ENCODE data around the gene DNAJA3. TPM values are rescaled to one million over a fixed set of nuclear protein-coding genes. Genes with fewer than 3 reads are reported as not detected.

DNAJA3 gene
- 100 to 1,000 TPM in 1 of 4 donors, 10 to 100 TPM in 3; 77.4 to 110 (median 80.5) TPM for total RNA-seq
- 100 to 1,000 TPM in 1 of 3 donors, 10 to 100 TPM in 2; 68.0 to 104 (median 95.9) TPM for polyA plus RNA-seq
- long read RNA-seq, donor 1, transcript DNAJA3-201 (12 exons, 2,763 nt) = minor isoform, 51 of 167 reads
- long read RNA-seq, donor 1, transcript DNAJA3-202 (11 exons, 2,591 nt) = major isoform, 90 of 167 reads
- long read RNA-seq, donor 1, partial matches to known transcripts = 18 of 167 reads
- long read RNA-seq, donor 1, other reads (novel, unspliced or antisense) = 8 of 167 reads
- long read RNA-seq, donor 2, transcript DNAJA3-201 (12 exons, 2,763 nt) = minor isoform, 122 of 351 reads
- long read RNA-seq, donor 2, transcript DNAJA3-202 (11 exons, 2,591 nt) = major isoform, 195 of 351 reads
- long read RNA-seq, donor 2, partial matches to known transcripts = 21 of 351 reads
- long read RNA-seq, donor 2, other reads (novel, unspliced or antisense) = 13 of 351 reads

- Histone ChIP-seq H3K4me3 (peak within 1 kb of the TSS; percentile 99), H3K36me3 (ENCODE audit: insufficient read depth in 1 of 2, low read depth in 1 of 2) (peaks cover 2 to 5% of the 10 kb centered on the region in 2 donors), H3K27me3 (ENCODE audit: insufficient read depth in 3 of 3, low read length in 2 of 3) (no peaks in the 10 kb centered on the region), H3K27ac (peak within 1 kb of the TSS; percentile 99), H3K4me1 (peaks cover 18% of the 10 kb centered on the region), H3K9me3 (no peaks in the 10 kb centered on the region)
- 0 to 1% (median 0%) methylated on average over 59 to 68 of the region's 68 CpGs for WGBS, 3 donors
- DNase-seq = peak; percentile 92 to 96
- no peak for TF ChIP-seq CTCF (IDR thresholded peaks at IDR 0.05)
- intact Hi-C loops (cut with DNase I) = loop anchor here in 1 of 2 donors (10.0 kb wide), 1 partner anchor 49 kb away; the partner anchor contains the start of genes HMOX2 and NMRAL1
- peak; percentile 96 to 97 (median 97) for ATAC-seq
Observed at GRCh38 chr16:4425378-4426020, at the start of gene DNAJA3. DNAJA3 (plus strand) TSS chr16:4425868; CDS start chr16:4425882, 14 bp downstream.

- peak; percentile 93 to 98 for DNase-seq
- Histone ChIP-seq H3K9me3 (no peaks in the 10 kb centered on the region), H3K27me3 (ENCODE audit: insufficient read depth in 3 of 3, low read length in 2 of 3) (no peaks in the 10 kb centered on the region), H3K27ac (peak overlapping the region; percentile 69), H3K4me3 (peak overlapping the region; percentile 42), H3K4me1 (peaks cover 38% of the 10 kb centered on the region), H3K36me3 (ENCODE audit: insufficient read depth in 1 of 2, low read depth in 1 of 2) (no peaks in the 10 kb centered on the region)
- peak; percentile 83 to 89 (median 87) for ATAC-seq
- intact Hi-C loops (cut with DNase I) = no loop called here
- TF ChIP-seq CTCF (IDR thresholded peaks at IDR 0.05) = no peak
- 24 to 47% (median 28%) methylated on average over 28 to 31 of the region's 31 CpGs for WGBS, 3 donors
Observed at GRCh38 chr16:4376126-4376892, 49.4 kb upstream of the DNAJA3 start.

GRCh38 chr16:4376893-4377572 lies 48.6 kb upstream of the DNAJA3 start:
- Histone ChIP-seq H3K4me1 (peaks cover 45% of the 10 kb centered on the region), H3K36me3 (ENCODE audit: insufficient read depth in 1 of 2, low read depth in 1 of 2) (no peaks in the 10 kb centered on the region), H3K27me3 (ENCODE audit: insufficient read depth in 3 of 3, low read length in 2 of 3) (no peaks in the 10 kb centered on the region), H3K27ac (peak overlapping the region; percentile 69), H3K9me3 (no peaks in the 10 kb centered on the region), H3K4me3 (no peak overlapping the region)
- intact Hi-C loops (cut with DNase I) = no loop called here
- WGBS, 3 donors = 74 to 77% (median 76%) methylated on average over 24 to 27 of the region's 27 CpGs
- TF ChIP-seq CTCF (IDR thresholded peaks at IDR 0.05) = no peak
- ATAC-seq = no peak
- DNase-seq = no peak

GRCh38 chr16:4377573-4378154 lies 48.0 kb upstream of the DNAJA3 start:
- H3K4me1 ChIP-seq = peaks cover 42% of the 10 kb centered on the region
- no peak for TF ChIP-seq CTCF (IDR thresholded peaks at IDR 0.05)
- WGBS, 3 donors = 64 to 81% (median 70%) methylated on average over 12 of the region's 12 CpGs
- no peaks in the 10 kb centered on the region for H3K9me3 ChIP-seq
- no peak overlapping the region for H3K4me3 ChIP-seq
- no peaks in the 10 kb centered on the region for H3K27me3 ChIP-seq (ENCODE audit: insufficient read depth in 3 of 3, low read length in 2 of 3)
- intact Hi-C loops (cut with DNase I) = no loop called here
- H3K36me3 ChIP-seq (ENCODE audit: insufficient read depth in 1 of 2, low read depth in 1 of 2) = no peaks in the 10 kb centered on the region
- ATAC-seq (no peak), DNase-seq (no peak)
- H3K27ac ChIP-seq = peak overlapping the region; percentile 69

All from psoas muscle (tissue), 8 donors.